ENCODE data around the gene COMP.

Gene COMP

GRCh38 chr19:18793144-18794028 lies 2.3 kb upstream of the COMP start:
- Histone ChIP-seq H3K27ac (ENCODE audit: low read length) (no peak overlapping the region), H3K4me1 (ENCODE audit: control insufficient read depth, insufficient read depth, low read length) (peaks cover 25% of the 10 kb centered on the region), H3K9ac (ENCODE audit: low read length in 2 of 2) (no peak overlapping the region), H3K36me3 (ENCODE audit: control insufficient read depth in 2 of 2, insufficient read depth in 2 of 2, low read length in 2 of 2) (no peaks in the 10 kb centered on the region), H3K4me3 (ENCODE audit: low read length in 2 of 2) (no peak overlapping the region), H3K9me3 (ENCODE audit: control insufficient read depth in 2 of 2, low read length in 2 of 2) (no peaks in the 10 kb centered on the region), H3K27me3 (ENCODE audit: control insufficient read depth in 1 of 2, insufficient read depth in 2 of 2, low read length in 2 of 2) (peaks cover 50 to 65% of the 10 kb centered on the region in 2 donors)

- Histone ChIP-seq H3K9ac (ENCODE audit: low read length in 2 of 2) (no peak overlapping the region), H3K27me3 (ENCODE audit: control insufficient read depth in 1 of 2, insufficient read depth in 2 of 2, low read length in 2 of 2) (peaks cover 48 to 70% of the 10 kb centered on the region in 2 donors), H3K4me3 (ENCODE audit: low read length in 2 of 2) (no peak overlapping the region), H3K4me1 (ENCODE audit: control insufficient read depth, insufficient read depth, low read length) (peaks cover 25% of the 10 kb centered on the region), H3K36me3 (ENCODE audit: control insufficient read depth in 2 of 2, insufficient read depth in 2 of 2, low read length in 2 of 2) (no peaks in the 10 kb centered on the region), H3K9me3 (ENCODE audit: control insufficient read depth in 2 of 2, low read length in 2 of 2) (no peaks in the 10 kb centered on the region), H3K27ac (ENCODE audit: low read length) (no peak overlapping the region)
Observed at GRCh38 chr19:18792661-18793060, 1.6 kb upstream of the COMP start.

- Histone ChIP-seq H3K27me3 (ENCODE audit: control insufficient read depth in 1 of 2, insufficient read depth in 2 of 2, low read length in 2 of 2) (peaks cover 56 to 76% of the 10 kb centered on the region in 2 donors), H3K27ac (ENCODE audit: low read length) (no peak overlapping the region), H3K4me3 (ENCODE audit: low read length in 2 of 2) (no peak overlapping the region), H3K9me3 (ENCODE audit: control insufficient read depth in 2 of 2, low read length in 2 of 2) (no peaks in the 10 kb centered on the region), H3K9ac (ENCODE audit: low read length in 2 of 2) (no peak overlapping the region), H3K4me1 (ENCODE audit: control insufficient read depth, insufficient read depth, low read length) (peaks cover 29% of the 10 kb centered on the region), H3K36me3 (ENCODE audit: control insufficient read depth in 2 of 2, insufficient read depth in 2 of 2, low read length in 2 of 2) (no peaks in the 10 kb centered on the region)
Observed at GRCh38 chr19:18791315-18791678, 192 bp upstream of the COMP start.

- Histone ChIP-seq H3K4me1 (ENCODE audit: control insufficient read depth, insufficient read depth, low read length) (peaks cover 36% of the 10 kb centered on the region), H3K4me3 (ENCODE audit: low read length in 2 of 2) (peak overlapping the region; percentile 35 to 54), H3K9ac (ENCODE audit: low read length in 2 of 2) (no peak overlapping the region), H3K27me3 (ENCODE audit: control insufficient read depth in 1 of 2, insufficient read depth in 2 of 2, low read length in 2 of 2) (peaks cover 58 to 79% of the 10 kb centered on the region in 2 donors), H3K36me3 (ENCODE audit: control insufficient read depth in 2 of 2, insufficient read depth in 2 of 2, low read length in 2 of 2) (no peaks in the 10 kb centered on the region), H3K27ac (ENCODE audit: low read length) (no peak overlapping the region), H3K9me3 (ENCODE audit: control insufficient read depth in 2 of 2, low read length in 2 of 2) (no peaks in the 10 kb centered on the region)
Observed at GRCh38 chr19:18789883-18790565, 1.1 kb downstream of the COMP start.

GRCh38 chr19:18789422-18789869 lies 1.7 kb downstream of the COMP start:
- no peaks in the 10 kb centered on the region for H3K9me3 ChIP-seq (ENCODE audit: control insufficient read depth in 2 of 2, low read length in 2 of 2)
- no peak overlapping the region for H3K27ac ChIP-seq (ENCODE audit: low read length)
- peaks cover 36% of the 10 kb centered on the region for H3K4me1 ChIP-seq (ENCODE audit: control insufficient read depth, insufficient read depth, low read length)
- H3K27me3 ChIP-seq (ENCODE audit: control insufficient read depth in 1 of 2, insufficient read depth in 2 of 2, low read length in 2 of 2) = peaks cover 58 to 76% of the 10 kb centered on the region in 2 donors
- peak overlapping the region in 1 of 2 donors; percentile 54 for H3K4me3 ChIP-seq (ENCODE audit: low read length in 2 of 2)
- H3K36me3 ChIP-seq (ENCODE audit: control insufficient read depth in 2 of 2, insufficient read depth in 2 of 2, low read length in 2 of 2) = no peaks in the 10 kb centered on the region
- no peak overlapping the region for H3K9ac ChIP-seq (ENCODE audit: low read length in 2 of 2)

GRCh38 chr19:18788529-18789421 lies 2.3 kb downstream of the COMP start:
- Histone ChIP-seq H3K9ac (ENCODE audit: low read length in 2 of 2) (no peak overlapping the region), H3K27ac (ENCODE audit: low read length) (no peak overlapping the region), H3K4me1 (ENCODE audit: control insufficient read depth, insufficient read depth, low read length) (peaks cover 36% of the 10 kb centered on the region), H3K9me3 (ENCODE audit: control insufficient read depth in 2 of 2, low read length in 2 of 2) (no peaks in the 10 kb centered on the region), H3K4me3 (ENCODE audit: low read length in 2 of 2) (no peak overlapping the region), H3K36me3 (ENCODE audit: control insufficient read depth in 2 of 2, insufficient read depth in 2 of 2, low read length in 2 of 2) (no peaks in the 10 kb centered on the region), H3K27me3 (ENCODE audit: control insufficient read depth in 1 of 2, insufficient read depth in 2 of 2, low read length in 2 of 2) (peaks cover 58 to 73% of the 10 kb centered on the region in 2 donors)

- H3K4me1 ChIP-seq (ENCODE audit: control insufficient read depth, insufficient read depth, low read length) = peaks cover 27% of the 10 kb centered on the region
- H3K27ac ChIP-seq (ENCODE audit: low read length) = no peak overlapping the region
- H3K4me3 ChIP-seq (ENCODE audit: low read length in 2 of 2) = peak overlapping the region in 1 of 2 donors; percentile 49
- H3K27me3 ChIP-seq (ENCODE audit: control insufficient read depth in 1 of 2, insufficient read depth in 2 of 2, low read length in 2 of 2) = peaks cover 30 to 45% of the 10 kb centered on the region in 2 donors
- H3K9me3 ChIP-seq (ENCODE audit: control insufficient read depth in 2 of 2, low read length in 2 of 2) = no peaks in the 10 kb centered on the region
- H3K36me3 ChIP-seq (ENCODE audit: control insufficient read depth in 2 of 2, insufficient read depth in 2 of 2, low read length in 2 of 2) = no peaks in the 10 kb centered on the region
- H3K9ac ChIP-seq (ENCODE audit: low read length in 2 of 2) = no peak overlapping the region
Observed at GRCh38 chr19:18785179-18786124, 5.7 kb downstream of the COMP start.

- Histone ChIP-seq H3K9ac (ENCODE audit: low read length in 2 of 2) (no peak overlapping the region), H3K36me3 (ENCODE audit: control insufficient read depth in 2 of 2, insufficient read depth in 2 of 2, low read length in 2 of 2) (no peaks in the 10 kb centered on the region), H3K27me3 (ENCODE audit: control insufficient read depth in 1 of 2, insufficient read depth in 2 of 2, low read length in 2 of 2) (peaks cover 25 to 38% of the 10 kb centered on the region in 2 donors), H3K27ac (ENCODE audit: low read length) (no peak overlapping the region), H3K4me1 (ENCODE audit: control insufficient read depth, insufficient read depth, low read length) (peaks cover 22% of the 10 kb centered on the region), H3K9me3 (ENCODE audit: control insufficient read depth in 2 of 2, low read length in 2 of 2) (no peaks in the 10 kb centered on the region), H3K4me3 (ENCODE audit: low read length in 2 of 2) (no peak overlapping the region)
Observed at GRCh38 chr19:18784786-18785120, 6.4 kb downstream of the COMP start.

GRCh38 chr19:18783958-18784785 lies 6.9 kb downstream of the COMP start:
- H3K9me3 ChIP-seq (ENCODE audit: control insufficient read depth in 2 of 2, low read length in 2 of 2) = no peaks in the 10 kb centered on the region
- H3K27me3 ChIP-seq (ENCODE audit: control insufficient read depth in 1 of 2, insufficient read depth in 2 of 2, low read length in 2 of 2) = peaks cover 20 to 32% of the 10 kb centered on the region in 2 donors
- H3K27ac ChIP-seq (ENCODE audit: low read length) = no peak overlapping the region
- peaks cover 18% of the 10 kb centered on the region for H3K4me1 ChIP-seq (ENCODE audit: control insufficient read depth, insufficient read depth, low read length)
- no peak overlapping the region for H3K9ac ChIP-seq (ENCODE audit: low read length in 2 of 2)
- H3K36me3 ChIP-seq (ENCODE audit: control insufficient read depth in 2 of 2, insufficient read depth in 2 of 2, low read length in 2 of 2) = no peaks in the 10 kb centered on the region
- no peak overlapping the region for H3K4me3 ChIP-seq (ENCODE audit: low read length in 2 of 2)
